ENCODE results near the gene GPNMB. TPM values are rescaled to one million over a fixed set of nuclear protein-coding genes. Genes with fewer than 3 reads are reported as not detected.

GPNMB gene
- total RNA-seq, 2 experiments from 2014 or later: 1.2 to 1.5 TPM

DNA sequence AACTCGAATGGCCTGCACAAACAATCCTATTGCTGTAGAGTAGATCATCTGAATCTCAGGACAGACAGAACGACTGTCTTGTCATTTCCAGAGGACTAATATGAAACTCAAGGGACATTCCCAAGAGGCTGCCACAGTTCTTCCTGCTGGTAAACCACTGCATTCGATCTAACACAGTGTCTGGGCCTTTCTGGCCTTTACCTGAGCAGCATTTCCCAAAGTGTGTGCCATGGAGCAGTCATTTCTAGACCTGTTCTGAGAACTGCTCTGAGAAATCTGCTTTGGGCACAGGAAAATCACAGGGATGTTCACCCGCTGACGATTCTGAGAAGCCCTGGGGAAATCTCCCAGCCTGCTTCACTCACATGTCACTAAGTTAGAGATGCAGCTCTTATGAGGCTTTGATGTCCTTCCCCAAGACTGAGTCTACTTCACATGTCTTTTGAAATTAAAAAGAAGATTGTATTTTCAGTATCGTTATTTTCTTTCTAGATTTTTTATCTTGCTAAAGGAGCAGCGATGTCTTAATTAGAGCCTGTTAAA lies 18.4 kb downstream of the GPNMB start:
- DNase-seq: no peak
- H3K4me3 Mint-ChIP-seq: no peak overlapping the region
- H3K36me3 Mint-ChIP-seq (ENCODE audit: low read depth): no peaks in the 10 kb centered on the region
- peaks cover 2% of the 10 kb centered on the region for H3K27me3 Mint-ChIP-seq
- POLR2A ChIA-PET: interaction anchor here (0.7 kb wide), 1 partner anchor 267 kb away, joined by 3 read pairs; no protein-coding TSS in a partner anchor
- intact Hi-C loops (cut with micrococcal nuclease): no loop called here
- TF ChIP-seq, protein P1, sequence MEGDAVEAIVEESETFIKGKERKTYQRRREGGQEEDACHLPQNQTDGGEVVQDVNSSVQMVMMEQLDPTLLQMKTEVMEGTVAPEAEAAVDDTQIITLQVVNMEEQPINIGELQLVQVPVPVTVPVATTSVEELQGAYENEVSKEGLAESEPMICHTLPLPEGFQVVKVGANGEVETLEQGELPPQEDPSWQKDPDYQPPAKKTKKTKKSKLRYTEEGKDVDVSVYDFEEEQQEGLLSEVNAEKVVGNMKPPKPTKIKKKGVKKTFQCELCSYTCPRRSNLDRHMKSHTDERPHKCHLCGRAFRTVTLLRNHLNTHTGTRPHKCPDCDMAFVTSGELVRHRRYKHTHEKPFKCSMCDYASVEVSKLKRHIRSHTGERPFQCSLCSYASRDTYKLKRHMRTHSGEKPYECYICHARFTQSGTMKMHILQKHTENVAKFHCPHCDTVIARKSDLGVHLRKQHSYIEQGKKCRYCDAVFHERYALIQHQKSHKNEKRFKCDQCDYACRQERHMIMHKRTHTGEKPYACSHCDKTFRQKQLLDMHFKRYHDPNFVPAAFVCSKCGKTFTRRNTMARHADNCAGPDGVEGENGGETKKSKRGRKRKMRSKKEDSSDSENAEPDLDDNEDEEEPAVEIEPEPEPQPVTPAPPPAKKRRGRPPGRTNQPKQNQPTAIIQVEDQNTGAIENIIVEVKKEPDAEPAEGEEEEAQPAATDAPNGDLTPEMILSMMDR (IDR thresholded peaks at IDR 0.05): no peak
- H3K27ac Mint-ChIP-seq: no peak overlapping the region
- CTCF ChIA-PET: interaction anchor here (1.0 to 12.7 kb wide), 6 partner anchors 7 to 93 kb away, joined by 3 to 139 read pairs (median 4); no protein-coding TSS in a partner anchor
- H3K9me3 Mint-ChIP-seq: no peaks in the 10 kb centered on the region
- H3K4me1 Mint-ChIP-seq (ENCODE audit: low read depth): peaks cover 3% of the 10 kb centered on the region
- ATAC-seq: no peak

DNA sequence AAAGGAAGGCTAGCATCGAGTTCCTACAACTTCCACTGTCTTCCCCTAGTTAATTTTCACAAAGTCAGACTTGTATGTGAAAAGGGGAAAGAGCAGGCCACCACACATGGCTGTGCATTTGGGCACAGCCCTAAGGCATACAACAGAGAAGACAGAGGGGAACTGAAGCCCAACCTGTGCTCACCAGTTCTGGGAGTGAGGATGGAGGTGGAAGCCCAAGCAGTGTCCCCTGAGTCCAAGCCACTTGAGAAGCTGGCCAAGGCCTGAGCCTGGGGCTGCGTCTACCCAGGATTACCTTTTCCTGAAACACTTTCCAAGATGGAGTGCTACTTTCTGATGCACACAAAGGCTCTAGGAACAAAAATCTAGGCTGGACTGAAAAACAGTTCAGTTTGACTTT lies 20.3 kb downstream of the GPNMB start:
- no peak for DNase-seq
- TF ChIP-seq, protein P1 (IDR thresholded peaks at IDR 0.05): no peak
- Mint-ChIP-seq H3K27me3 (peaks cover 6% of the 10 kb centered on the region), H3K4me1 (ENCODE audit: low read depth) (peaks cover 3% of the 10 kb centered on the region), H3K4me3 (no peak overlapping the region), H3K36me3 (ENCODE audit: low read depth) (no peaks in the 10 kb centered on the region), H3K27ac (no peak overlapping the region), H3K9me3 (no peaks in the 10 kb centered on the region)
- intact Hi-C loops (cut with micrococcal nuclease): no loop called here
- ATAC-seq: no peak
- ChIA-PET POLR2A (no interaction called here), CTCF (no interaction called here)

DNA sequence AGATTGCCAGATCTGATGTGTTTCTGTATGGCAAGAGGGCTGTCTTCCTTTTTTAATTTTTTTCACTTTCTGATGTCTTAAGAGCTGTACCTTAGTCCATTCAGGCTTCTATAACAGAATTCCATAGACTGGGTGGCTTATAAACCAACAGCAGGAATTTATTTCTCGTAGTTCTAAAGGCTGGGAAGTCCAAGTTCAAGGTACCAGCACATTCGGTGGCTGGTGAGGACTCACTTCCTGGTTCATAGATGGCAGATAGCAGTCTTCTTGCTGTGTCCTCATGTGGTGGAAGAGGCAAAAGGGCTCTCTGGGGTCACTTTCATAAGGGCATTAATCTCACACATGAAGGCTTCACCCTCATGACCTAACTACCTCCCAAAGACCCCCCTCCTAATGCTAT lies 20.8 kb downstream of the GPNMB start:
- DNase-seq (no peak), ATAC-seq (no peak)
- CTCF ChIA-PET: interaction anchor here (1.4 kb wide), 1 partner anchor 12 kb away, joined by 3 read pairs; no protein-coding TSS in a partner anchor
- intact Hi-C loops (cut with micrococcal nuclease): no loop called here
- no peaks in the 10 kb centered on the region for H3K9me3 Mint-ChIP-seq
- H3K4me1 Mint-ChIP-seq (ENCODE audit: low read depth): peaks cover 3% of the 10 kb centered on the region
- H3K36me3 Mint-ChIP-seq (ENCODE audit: low read depth): no peaks in the 10 kb centered on the region
- POLR2A ChIA-PET: no interaction called here
- peaks cover 10% of the 10 kb centered on the region for H3K27me3 Mint-ChIP-seq
- TF ChIP-seq, protein P1 (IDR thresholded peaks at IDR 0.05): no peak
- no peak overlapping the region for H3K27ac Mint-ChIP-seq
- no peak overlapping the region for H3K4me3 Mint-ChIP-seq

DNA sequence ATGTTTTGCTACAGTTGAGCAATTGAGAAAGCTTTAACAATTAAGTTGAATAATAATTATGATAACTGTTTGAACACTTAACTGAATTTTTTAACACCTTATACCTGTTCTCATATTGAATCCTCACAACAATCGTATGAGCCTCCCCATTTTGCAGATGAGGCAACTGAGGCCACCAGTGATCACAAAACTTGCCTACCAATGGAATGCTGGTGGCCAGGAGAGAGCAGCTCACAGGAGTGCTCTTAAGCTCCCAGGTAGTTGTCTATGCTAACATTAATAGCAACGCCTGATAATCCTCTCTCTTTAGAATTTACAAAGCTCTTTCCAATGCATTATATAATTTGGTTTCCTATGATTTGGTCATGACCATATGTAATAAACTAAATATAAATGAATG lies 21.6 kb downstream of the GPNMB start:
- no peak overlapping the region for H3K4me3 Mint-ChIP-seq
- DNase-seq: no peak
- H3K4me1 Mint-ChIP-seq (ENCODE audit: low read depth): peaks cover 8% of the 10 kb centered on the region
- no peaks in the 10 kb centered on the region for H3K36me3 Mint-ChIP-seq (ENCODE audit: low read depth)
- ATAC-seq: no peak
- H3K27ac Mint-ChIP-seq: no peak overlapping the region
- TF ChIP-seq, protein P1 (IDR thresholded peaks at IDR 0.05): no peak
- POLR2A ChIA-PET: no interaction called here
- intact Hi-C loops (cut with micrococcal nuclease): no loop called here
- peaks cover 12% of the 10 kb centered on the region for H3K27me3 Mint-ChIP-seq
- CTCF ChIA-PET: interaction anchor here (1.0 to 1.7 kb wide), 5 partner anchors 9 to 195 kb away, joined by 3 to 4 read pairs (median 3); no protein-coding TSS in a partner anchor
- no peaks in the 10 kb centered on the region for H3K9me3 Mint-ChIP-seq

DNA sequence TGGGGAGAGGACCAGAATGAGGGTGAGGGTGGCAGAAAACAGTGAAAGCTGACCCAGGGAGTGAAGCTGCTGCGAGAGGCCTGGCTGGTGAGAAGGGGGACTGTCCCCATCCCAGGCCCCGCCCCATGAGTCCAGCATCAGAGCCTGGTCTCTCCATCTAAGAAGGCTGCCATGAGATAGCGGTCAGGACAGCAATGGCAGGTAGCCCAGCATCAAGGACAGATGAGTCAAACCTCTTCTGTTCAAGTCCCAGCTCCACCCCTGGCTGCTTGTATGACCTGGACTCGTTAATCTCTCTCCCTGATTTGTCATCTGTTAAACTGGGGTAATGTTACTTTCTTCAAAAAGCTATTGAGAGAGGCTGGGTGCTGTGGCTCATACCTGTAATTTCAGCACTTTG lies 22.2 kb downstream of the GPNMB start:
- TF ChIP-seq, protein P1 (IDR thresholded peaks at IDR 0.05): no peak
- H3K36me3 Mint-ChIP-seq (ENCODE audit: low read depth): no peaks in the 10 kb centered on the region
- ATAC-seq: no peak
- peaks cover 13% of the 10 kb centered on the region for H3K4me1 Mint-ChIP-seq (ENCODE audit: low read depth)
- ChIA-PET CTCF (interaction anchor here (0.6 to 6.7 kb wide), 7 partner anchors 8 to 194 kb away, joined by 3 to 139 read pairs (median 4); no protein-coding TSS in a partner anchor), POLR2A (no interaction called here)
- H3K27ac Mint-ChIP-seq: no peak overlapping the region
- DNase-seq: no peak
- H3K4me3 Mint-ChIP-seq: no peak overlapping the region
- H3K27me3 Mint-ChIP-seq: peaks cover 12% of the 10 kb centered on the region
- no peaks in the 10 kb centered on the region for H3K9me3 Mint-ChIP-seq
- intact Hi-C loops (cut with micrococcal nuclease): no loop called here

Measured in activated CD8-positive, alpha-beta T cell treated with anti-CD3 and anti-CD28 coated beads for 36 hours (primary cell).